KOPT-K1 (cell line): ENCODE data around the gene CENPP.

Experiments
- H3K27ac ChIP-seq: fragments of 200-600 bp; sonication (generic); 2 replicates; pipeline ENCODE4 v1.5.1; 2016; ENCODE audit warnings: antibody characterized with exemption, mild to moderate bottlenecking, low read depth, low read length; ENCODE audit not compliant: poor library complexity, severe bottlenecking
- H3K36me3 ChIP-seq: fragments of 200-600 bp; sonication (generic); 2 replicates; pipeline ENCODE4 v1.5.1; 2017; ENCODE audit warnings: antibody characterized with exemption, mild to moderate bottlenecking, low read length, moderate library complexity; ENCODE audit not compliant: insufficient read depth
- H3K9me3 ChIP-seq: fragments of 200-600 bp; sonication (generic); 2 replicates; pipeline ENCODE4 v1.5.1; 2017; ENCODE audit warnings: antibody characterized with exemption, low read length, mild to moderate bottlenecking; ENCODE audit not compliant: insufficient read depth, poor library complexity, severe bottlenecking

The CENPP gene

DNA sequence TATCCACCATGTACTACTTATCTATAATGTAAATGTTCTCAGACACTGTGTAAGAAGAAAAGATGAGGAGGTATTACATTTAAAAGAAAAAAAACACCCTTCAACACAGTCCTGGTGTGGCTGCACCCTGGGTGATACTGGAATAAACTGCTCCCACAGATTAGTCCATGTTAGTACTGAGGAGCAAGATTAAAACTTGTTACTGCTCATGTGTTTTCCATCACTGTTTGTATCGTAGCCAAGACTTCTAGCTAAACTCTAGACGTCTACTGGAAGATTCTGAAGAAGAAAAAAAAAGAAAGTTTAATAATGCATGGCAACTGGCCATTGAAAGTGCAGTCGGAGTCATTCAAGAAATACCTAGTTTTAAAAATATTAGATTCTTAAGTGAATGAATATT is 156.6 kb downstream of the CENPP start, which contains the start of gene ASPN:
ASPN (minus strand) TSS at position 178 of the 400 bp plus-strand sequence.
- Histone ChIP-seq H3K27ac (no peak within 1 kb of the TSS), H3K36me3 (no peaks in the 10 kb centered on the region), H3K9me3 (no peaks in the 10 kb centered on the region)

DNA sequence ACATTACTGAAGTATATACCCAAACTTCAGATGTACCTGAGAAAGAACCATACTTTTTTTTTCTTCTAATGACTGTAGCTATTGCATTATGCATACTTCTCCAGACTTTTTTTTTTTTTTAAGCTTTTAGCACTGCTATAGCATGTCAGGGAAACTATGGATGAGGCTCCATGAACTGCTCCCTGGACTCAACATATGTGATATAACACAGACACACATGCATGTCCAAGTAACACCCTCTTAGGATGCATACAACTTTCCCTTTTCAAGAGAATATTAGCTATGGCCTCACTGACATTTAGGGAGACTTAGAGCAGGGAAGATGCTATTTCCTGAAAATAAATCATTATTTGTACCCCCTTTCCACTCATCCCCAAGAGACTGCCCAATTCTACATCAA is 157.1 kb downstream of the CENPP start:
- no peaks in the 10 kb centered on the region for H3K9me3 ChIP-seq
- H3K27ac ChIP-seq = no peak overlapping the region
- no peaks in the 10 kb centered on the region for H3K36me3 ChIP-seq

DNA sequence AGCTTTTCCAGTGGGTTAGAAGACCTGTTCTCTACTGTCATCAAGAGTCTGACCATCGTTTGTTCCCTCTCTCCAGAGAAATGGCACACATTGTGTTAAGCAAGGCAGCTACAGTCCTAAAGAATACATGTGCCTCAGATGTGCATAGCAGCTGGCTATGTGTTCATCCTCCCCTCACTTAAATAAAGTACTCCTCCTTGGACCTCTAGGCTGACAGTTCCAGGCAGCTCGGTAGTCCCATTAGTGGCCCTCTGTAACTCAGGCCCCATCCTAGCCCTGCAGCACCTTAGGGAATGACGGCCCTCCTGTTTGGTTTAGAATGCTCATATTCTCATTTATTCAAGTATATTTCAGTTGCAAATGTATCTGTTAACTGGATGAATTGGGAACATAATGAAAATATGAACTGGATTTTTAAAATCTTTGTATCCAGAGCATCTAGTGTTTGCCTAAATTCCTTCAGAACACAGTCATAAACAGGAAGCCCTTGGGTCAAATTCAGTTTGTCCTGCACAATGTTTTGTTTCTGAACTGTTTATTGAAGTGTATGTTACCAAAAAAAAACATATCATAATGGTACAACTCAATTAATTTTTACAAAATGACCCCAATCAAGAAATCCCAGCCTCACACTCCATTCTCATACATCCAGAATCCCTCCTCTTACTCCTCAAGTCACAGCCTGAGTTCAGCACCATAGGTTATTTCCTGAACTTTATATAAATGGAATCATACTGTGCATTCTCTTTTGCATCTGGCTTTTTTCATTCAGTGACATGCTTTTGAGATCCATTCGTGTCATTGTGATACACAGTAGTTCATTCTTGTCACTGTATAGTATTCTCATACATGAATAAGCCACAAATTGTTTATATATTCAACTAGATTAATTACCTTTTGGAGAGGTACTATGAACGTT is 158.1 kb downstream of the CENPP start:
- H3K9me3 ChIP-seq = no peaks in the 10 kb centered on the region
- H3K36me3 ChIP-seq = no peaks in the 10 kb centered on the region
- no peak overlapping the region for H3K27ac ChIP-seq

DNA sequence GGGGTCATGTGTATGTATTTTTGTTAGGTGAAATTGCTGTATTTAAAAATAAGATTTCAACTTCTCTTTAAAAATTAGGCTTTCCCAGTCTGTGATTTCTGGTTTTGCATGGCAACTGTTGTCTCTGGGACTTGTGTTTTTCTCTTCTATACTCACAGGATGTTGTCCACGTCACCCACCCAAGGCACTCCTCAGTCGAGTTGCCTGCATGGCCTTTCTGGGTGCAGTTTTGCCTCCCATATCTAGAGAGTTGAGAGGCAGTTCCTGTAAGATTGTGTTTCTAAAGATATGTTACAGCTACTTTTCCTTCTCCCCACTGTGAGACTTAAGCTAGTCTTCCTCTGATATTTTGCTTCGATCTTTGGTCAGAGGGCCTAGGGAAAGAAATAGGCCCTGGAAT is 158.8 kb downstream of the CENPP start:
- no peaks in the 10 kb centered on the region for H3K36me3 ChIP-seq
- H3K9me3 ChIP-seq = no peaks in the 10 kb centered on the region
- H3K27ac ChIP-seq = no peak overlapping the region

DNA sequence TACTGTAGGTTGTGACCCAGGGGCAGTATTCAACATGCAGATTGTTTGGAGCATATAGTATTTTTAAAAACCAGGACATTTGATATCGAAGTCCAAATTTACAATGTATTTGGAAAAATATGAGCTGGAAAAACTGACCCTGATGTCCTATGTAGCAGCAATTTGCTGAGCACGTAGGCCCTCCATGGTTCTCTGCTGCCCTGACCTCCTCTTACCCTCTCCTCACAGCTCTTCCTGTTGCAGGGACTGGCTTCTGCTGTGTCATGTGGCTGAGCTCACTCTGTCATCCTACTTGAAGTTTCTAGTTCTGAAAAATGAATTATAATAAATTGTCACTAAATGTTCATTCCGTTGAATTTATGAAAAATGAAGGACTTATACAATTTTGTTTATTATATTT is 160.6 kb downstream of the CENPP start:
- no peaks in the 10 kb centered on the region for H3K36me3 ChIP-seq
- no peak overlapping the region for H3K27ac ChIP-seq
- H3K9me3 ChIP-seq = no peaks in the 10 kb centered on the region

DNA sequence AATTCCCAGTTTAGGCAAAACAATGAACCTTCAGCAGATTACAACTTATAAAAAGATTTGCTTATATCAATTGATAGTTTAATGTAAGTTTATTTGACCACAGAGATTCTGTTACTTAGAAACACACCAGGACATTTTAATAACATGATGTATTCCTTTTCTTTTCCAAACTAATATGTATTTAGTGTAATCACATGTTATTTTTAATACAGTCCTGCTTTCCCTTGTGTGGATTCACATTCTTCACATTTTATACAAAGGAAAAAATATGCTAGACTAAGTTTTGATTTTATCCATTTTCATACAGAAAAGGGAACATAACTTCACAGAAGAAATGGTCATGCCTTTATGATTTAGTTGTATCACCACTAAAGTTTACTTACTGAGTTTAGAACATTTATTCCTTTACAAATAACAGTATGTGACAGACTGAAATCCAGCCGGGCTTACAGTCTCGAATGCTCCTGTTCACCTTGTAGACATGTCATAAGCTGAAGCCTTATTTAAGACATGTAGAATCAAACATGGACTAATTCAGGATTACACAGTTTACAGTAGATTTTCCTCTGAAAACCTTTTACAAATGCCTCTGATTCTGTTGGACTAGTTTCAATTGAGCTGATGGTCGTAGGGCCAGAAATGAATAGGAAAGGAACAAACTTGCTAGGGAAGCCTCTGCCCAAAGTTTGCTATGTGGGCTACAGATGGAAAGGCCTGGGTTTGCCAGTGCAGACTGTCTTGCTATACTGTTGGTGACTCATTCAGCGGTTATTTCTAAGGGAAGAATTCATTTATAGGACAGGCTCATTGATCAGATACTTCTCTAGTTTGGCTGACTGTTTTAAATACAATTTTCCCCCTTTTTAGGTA is 163.2 kb downstream of the CENPP start:
- H3K9me3 ChIP-seq = no peaks in the 10 kb centered on the region
- H3K36me3 ChIP-seq = no peaks in the 10 kb centered on the region
- no peak overlapping the region for H3K27ac ChIP-seq

DNA sequence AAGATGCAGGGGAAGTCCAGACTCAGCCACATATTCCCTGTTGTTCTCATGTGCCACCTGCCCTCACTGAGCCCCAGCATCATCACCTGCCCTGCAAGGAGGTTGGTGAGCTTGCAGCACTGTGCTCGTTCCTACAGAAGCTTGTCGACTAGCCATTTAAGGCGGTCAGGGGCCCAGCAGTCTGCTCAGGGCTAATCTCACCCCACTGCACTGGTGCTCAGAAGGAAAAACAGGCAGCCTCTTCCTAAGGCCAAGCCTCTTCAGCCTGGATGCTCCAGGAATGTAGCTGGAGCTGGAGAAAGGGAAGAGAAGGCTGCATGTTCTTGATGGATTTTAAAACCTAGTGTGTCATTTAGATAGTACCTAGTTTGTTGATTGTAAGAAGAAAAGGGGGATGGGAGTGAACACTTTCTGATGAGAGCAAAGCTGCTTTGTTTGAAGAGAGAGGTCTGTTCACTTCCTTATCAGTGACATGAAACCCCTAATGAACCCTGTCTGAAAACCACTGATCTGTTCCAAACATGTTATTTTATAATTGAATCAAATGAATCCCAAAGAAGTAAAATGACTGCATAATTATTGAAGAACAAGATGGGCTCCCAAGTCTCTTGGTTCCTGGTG is 167.1 kb downstream of the CENPP start:
- no peaks in the 10 kb centered on the region for H3K9me3 ChIP-seq

DNA sequence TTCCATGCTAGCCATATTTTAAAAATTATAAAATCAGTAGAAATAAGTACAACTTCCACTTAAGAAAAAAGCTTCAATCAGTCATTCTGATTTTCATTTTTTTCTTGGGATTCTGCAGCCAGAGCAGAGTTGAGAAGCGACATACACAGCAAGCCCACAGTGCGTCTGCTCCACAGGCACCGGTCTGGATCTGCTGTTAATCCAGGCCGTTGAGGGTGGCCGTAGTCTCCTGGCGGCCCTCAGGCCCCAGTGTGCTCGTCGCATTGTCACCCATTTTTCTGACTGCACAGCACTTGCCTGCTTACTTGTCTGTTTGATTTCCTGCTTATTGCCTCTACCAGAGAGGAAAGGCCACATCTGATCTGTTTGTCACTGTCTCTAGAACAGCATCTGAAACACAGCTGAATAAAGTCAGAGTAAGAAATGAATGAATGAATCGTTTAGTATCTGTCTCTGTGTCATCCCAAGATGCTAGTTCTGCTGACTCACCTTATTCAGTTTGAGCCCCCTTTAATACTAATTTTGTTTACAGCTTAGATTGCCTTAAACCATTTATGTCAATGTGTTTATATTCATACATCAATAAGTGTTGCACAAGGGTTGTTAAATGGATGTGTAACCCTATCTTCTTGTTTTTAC is 168.1 kb downstream of the CENPP start:
- no peak overlapping the region for H3K27ac ChIP-seq
- no peaks in the 10 kb centered on the region for H3K36me3 ChIP-seq
- no peaks in the 10 kb centered on the region for H3K9me3 ChIP-seq

More for the DNA sequence above, 167.1 kb downstream of the CENPP start:
- Histone ChIP-seq H3K27ac (no peak overlapping the region), H3K36me3 (no peaks in the 10 kb centered on the region)

DNA sequence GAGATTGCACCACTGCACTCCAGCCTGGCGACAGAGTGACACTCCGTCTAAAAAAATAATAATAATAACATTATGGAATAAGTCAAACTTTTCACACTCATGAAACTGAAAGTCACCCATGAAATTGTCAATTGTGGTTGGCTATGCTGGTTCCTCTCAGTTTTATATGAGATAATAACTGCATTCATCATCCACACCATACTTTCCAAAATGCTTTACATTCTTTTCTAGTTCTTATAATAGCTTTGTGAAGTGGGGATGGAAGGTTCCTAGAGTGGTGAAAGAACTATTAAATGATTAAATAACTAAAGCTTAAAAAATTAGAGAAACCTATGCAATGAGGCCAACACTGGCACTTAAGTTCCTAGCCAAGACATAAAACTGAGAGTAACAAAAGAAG is 169.1 kb downstream of the CENPP start:
- Histone ChIP-seq H3K27ac (no peak overlapping the region), H3K9me3 (no peaks in the 10 kb centered on the region), H3K36me3 (no peaks in the 10 kb centered on the region)

DNA sequence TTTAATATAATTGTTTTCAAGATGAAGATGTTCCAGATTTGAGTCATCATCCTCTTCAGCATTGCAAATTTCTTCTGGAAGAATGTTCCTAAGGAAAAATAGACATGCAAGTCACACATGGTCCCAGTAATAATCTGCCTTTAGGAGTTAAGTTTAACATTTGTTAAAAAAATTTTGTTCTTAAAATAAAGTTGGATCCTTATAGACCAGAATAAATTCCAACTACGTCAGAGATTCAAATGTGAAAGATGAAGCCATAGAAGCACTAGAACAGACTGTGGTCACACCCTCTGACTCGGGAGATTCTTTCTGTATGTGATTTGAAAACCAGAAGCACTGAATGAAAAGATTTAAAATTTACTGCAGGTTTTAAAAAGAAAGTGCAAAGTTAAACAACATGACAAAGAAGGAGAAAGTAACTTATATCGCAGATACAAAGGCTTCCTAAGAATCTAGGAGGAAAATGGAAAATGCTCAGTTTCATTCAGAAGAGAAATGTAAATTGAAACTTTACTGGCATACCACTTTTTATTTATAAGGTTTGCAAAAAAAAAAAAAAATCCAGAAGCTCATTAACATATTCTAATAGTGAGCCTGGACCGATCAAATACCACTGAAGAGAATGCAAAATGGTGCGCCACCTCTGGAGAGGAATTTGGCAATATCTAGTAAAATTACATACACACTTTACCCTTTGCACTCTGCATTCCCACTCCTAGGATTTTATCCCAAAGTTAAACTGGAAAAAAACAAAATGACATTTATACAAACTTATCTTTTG is 170.8 kb downstream of the CENPP start:
- H3K36me3 ChIP-seq = no peaks in the 10 kb centered on the region
- H3K9me3 ChIP-seq = no peaks in the 10 kb centered on the region
- H3K27ac ChIP-seq = no peak overlapping the region

DNA sequence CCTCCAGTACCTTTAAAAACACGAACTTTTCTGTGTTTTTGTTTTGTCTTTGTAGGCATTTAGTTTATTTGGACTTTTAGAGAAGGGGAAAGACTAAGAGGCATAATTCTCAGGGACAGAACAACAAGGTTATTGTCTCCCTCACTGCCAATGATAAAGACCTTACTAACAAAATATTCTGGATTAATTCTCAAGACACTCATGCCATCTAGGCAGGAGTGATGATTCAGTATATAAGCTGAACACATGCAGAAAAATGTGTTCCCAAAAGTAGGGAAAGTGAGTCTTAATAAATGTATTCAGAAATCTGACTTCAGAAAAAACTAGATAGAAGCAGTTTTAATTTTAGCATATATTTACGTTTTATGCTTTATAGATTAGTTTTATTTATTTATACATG is 173.9 kb downstream of the CENPP start:
- no peaks in the 10 kb centered on the region for H3K36me3 ChIP-seq
- H3K9me3 ChIP-seq = no peaks in the 10 kb centered on the region
- no peak overlapping the region for H3K27ac ChIP-seq

DNA sequence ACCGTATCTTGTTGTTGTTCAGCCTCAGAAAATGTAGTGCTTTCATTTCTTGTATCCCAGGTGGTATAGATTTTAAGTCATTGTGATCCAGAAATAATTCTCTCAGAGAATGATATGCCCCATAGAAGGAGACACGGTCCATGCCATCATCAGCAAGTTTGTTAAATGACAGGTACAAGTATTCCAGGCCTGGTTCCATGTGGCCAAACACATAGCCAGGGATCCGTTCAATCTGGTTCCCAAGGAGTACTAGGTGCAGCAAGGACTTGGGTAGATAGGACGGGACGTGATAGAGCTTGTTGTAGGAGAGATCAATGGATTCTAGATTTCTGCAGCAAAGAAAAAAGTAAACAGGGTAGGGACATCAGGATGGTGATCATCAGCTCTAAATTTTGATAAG is 175.0 kb downstream of the CENPP start:
- Histone ChIP-seq H3K27ac (no peak overlapping the region), H3K36me3 (no peaks in the 10 kb centered on the region), H3K9me3 (no peaks in the 10 kb centered on the region)

DNA sequence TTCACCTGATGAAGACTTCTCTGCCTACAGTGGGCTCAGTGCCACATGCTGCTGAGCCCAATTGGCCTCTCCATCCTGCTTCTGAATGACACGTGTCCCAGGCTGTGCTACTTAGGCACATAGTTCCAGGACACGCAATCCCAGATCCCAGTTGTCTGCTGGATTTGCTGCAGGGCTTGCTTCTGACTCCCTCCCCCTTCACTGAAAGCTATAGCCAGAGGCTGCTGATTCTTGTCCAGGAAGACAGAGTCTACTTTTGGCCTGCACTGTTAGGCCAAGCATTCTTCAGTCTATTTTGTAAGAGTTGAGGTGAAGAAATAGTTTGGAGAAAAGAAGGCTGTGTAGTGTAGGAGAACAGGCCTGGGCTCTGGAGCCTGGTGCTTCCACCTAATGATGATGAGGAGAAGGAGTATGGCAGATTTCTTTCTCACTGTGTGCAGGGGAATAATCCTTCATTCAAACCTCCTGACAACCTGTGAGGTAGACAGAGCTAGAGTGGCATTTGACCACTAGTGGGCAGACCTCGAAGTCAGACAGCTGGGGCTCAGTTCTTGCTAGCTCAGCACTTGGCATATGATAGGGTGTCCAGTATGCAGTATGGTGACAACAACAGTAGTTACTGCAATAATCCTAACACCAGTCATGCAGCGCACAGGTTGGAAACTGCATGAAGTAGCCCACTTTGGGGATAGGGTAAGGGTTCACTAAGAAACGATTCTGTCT is 176.1 kb downstream of the CENPP start:
- Histone ChIP-seq H3K27ac (no peak overlapping the region), H3K9me3 (no peaks in the 10 kb centered on the region), H3K36me3 (no peaks in the 10 kb centered on the region)

DNA sequence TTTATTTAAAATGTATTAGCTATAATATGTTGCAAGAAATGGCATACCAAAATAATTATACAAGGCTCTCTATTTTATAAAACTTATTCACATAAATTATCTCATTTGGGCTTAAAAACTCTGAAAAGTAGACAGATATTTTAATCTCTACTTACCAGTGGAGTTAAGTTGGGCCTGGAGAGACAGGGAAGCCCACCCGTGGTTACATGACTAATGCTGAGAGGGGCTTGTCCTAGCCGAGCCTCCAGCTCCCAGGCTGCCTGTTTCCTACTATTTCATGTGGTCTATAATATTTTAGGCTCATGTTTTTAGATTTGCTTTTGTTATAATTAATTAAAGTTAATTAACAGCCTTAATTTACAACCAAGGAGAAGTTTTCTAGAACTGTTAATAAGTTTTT is 177.4 kb downstream of the CENPP start:
- Histone ChIP-seq H3K36me3 (no peaks in the 10 kb centered on the region), H3K9me3 (no peaks in the 10 kb centered on the region), H3K27ac (no peak overlapping the region)
